K562 (cell line): Measurements from ENCODE around the gene ZNF521. TPM values are rescaled to one million over a fixed set of nuclear protein-coding genes. Genes with fewer than 3 reads are reported as not detected.

ENCODE experiments used
- ATAC-seq: fragments of 200-7000 bp; cut with Tn5 transposase; 3 replicates; pipeline ENCODE4 v1.9.1; 2020; ENCODE audit warnings: moderate library complexity
- BruUV-seq: library from RNA; stranded (reverse); fragments of 400-500 nt; replicated peaks from 2 replicates; lab custom pipeline; 2021; lab: Mats Ljungman, UMichigan
- CTCF ChIA-PET: fragments of 300-600 bp; formaldehyde crosslinking; extraction: SDS; loops from one replicate; lab custom pipeline; 2021; ENCODE audit warnings: low intra/inter-chr PET ratio; lab: Yijun Ruan, JAX
- POLR2A ChIA-PET: fragments of 300-600, 350-650 bp; sonication (Branson Sonifier 250); formaldehyde crosslinking; extraction: SDS; loops from one replicate; lab custom pipeline; 2021; ENCODE audit warnings: antibody characterized with exemption, inconsistent platforms; lab: Yijun Ruan, JAX
- DNase-seq, 4 experiments: peaks; one replicate each; pipeline versions ENCODE4 v3.0.0 to v3.0.0-alpha.2; 2011 to 2018; ENCODE audit warnings: low spot score in 3 of 4, mixed read lengths in 3 of 4; ENCODE audit errors: extremely low read depth in 1 of 4
- FAIRE-seq: peaks from 2 replicates; lab custom pipeline; 2011; peaks lifted over from hg19 to GRCh38; lab: Jason Lieb, UNC
- H2AFZ ChIP-seq: 2 replicates; pipeline ENCODE4 v1.6.0; 2011; ENCODE audit warnings: low read depth, low read length, control low read depth, inconsistent platforms
- H3K27ac ChIP-seq: fragments of 200-600 bp; 3 replicates; pipeline ENCODE4 v1.8.0; 2011; ENCODE audit warnings: low read depth, mild to moderate bottlenecking, control low read depth, inconsistent platforms, low read length, moderate library complexity, mixed read lengths; ENCODE audit errors: extremely low read depth
- H3K27me3 ChIP-seq, 2 experiments: fragments of 300-600 bp in 1 of 2; 2 replicates in 1 of 2; 3 replicates in 1 of 2; pipeline versions ENCODE4 v1.6.0 to v1.8.0; 2011; ENCODE audit warnings: inconsistent platforms in 2 of 2, low read length in 2 of 2, mild to moderate bottlenecking in 1 of 2, mixed read lengths in 1 of 2, moderate library complexity in 1 of 2; ENCODE audit not compliant: control insufficient read depth in 2 of 2, insufficient read depth in 2 of 2
- H3K36me3 ChIP-seq: fragments of 300-600 bp; 3 replicates; pipeline ENCODE4 v1.8.0; 2011; ENCODE audit warnings: mild to moderate bottlenecking, low read length, inconsistent platforms; ENCODE audit not compliant: control insufficient read depth, insufficient read depth
- H3K4me1 ChIP-seq, 2 experiments: fragments of 200-600 bp in 1 of 2; replicated peaks in 1 of 2; 2 replicates in 1 of 2; 3 replicates in 1 of 2; pipeline versions ENCODE4 v1.5.1 to v1.8.0; 2011; ENCODE audit warnings: inconsistent platforms in 2 of 2, low read length in 2 of 2, mild to moderate bottlenecking in 1 of 2, mixed read lengths in 1 of 2, moderate library complexity in 1 of 2; ENCODE audit not compliant: control insufficient read depth in 2 of 2, insufficient read depth in 2 of 2
- H3K4me2 ChIP-seq: 2 replicates; pipeline ENCODE4 v1.6.1; 2011; ENCODE audit warnings: low read length, control low read depth, inconsistent platforms, mixed read lengths; ENCODE audit not compliant: insufficient read depth
- H3K4me3 ChIP-seq: fragments of 200-600 bp; sonication (generic), shearing (Covaris generic); 2 replicates; pipeline ENCODE4 v1.5.1; 2016; ENCODE audit warnings: control low read depth, inconsistent platforms
- H3K79me2 ChIP-seq: fragments of 200-600 bp; 3 replicates; pipeline ENCODE4 v1.8.0; 2011; ENCODE audit warnings: low read length, inconsistent platforms; ENCODE audit not compliant: control insufficient read depth, insufficient read depth
- H3K9ac ChIP-seq, 2 experiments: 2 replicates each; pipeline versions ENCODE4 v1.6.0 to v1.6.1; 2011; ENCODE audit warnings: low read depth in 2 of 2, low read length in 2 of 2, control low read depth in 1 of 2, inconsistent platforms in 1 of 2, mild to moderate bottlenecking in 1 of 2, mixed read lengths in 1 of 2; ENCODE audit not compliant: insufficient read depth in 1 of 2
- H3K9me1 ChIP-seq: one replicate; pipeline ENCODE4 v1.6.0; 2011; ENCODE audit warnings: inconsistent platforms, mild to moderate bottlenecking, low read length, moderate library complexity; ENCODE audit not compliant: control insufficient read depth, insufficient read depth
- H3K9me3 ChIP-seq: replicated peaks from 2 replicates; pipeline ENCODE4 v1.5.1; 2011; ENCODE audit warnings: low read depth, low read length, inconsistent platforms; ENCODE audit not compliant: control insufficient read depth, insufficient read depth
- H4K20me1 ChIP-seq: replicated peaks from 2 replicates; pipeline ENCODE4 v1.6.1; 2011; ENCODE audit warnings: low read length, inconsistent platforms, mixed read lengths; ENCODE audit not compliant: control insufficient read depth, insufficient read depth
- BACH1 ChIP-seq: fragments of 200-800 bp; sonication (Bioruptor generic); IDR thresholded peaks from 2 replicates; pipeline ENCODE4 v1.6.1; 2016; ENCODE audit warnings: missing genetic modification characterization, missing compliant biosample characterization
- BCL6 ChIP-seq: fragments of 250-450 bp; sonication (Bioruptor Pico); IDR thresholded peaks from 2 replicates; pipeline ENCODE4 v1.4.0; 2020
- CHCHD3 ChIP-seq: fragments of 250-450 bp; sonication (Bioruptor Pico); IDR thresholded peaks from 2 replicates; pipeline ENCODE4 v2.1.2; 2022; ENCODE audit warnings: mild to moderate bottlenecking
- GATAD2A ChIP-seq: fragments of 450-650 bp; IDR thresholded peaks from 2 replicates; pipeline ENCODE4 v1.6.1; 2017
- MYNN ChIP-seq, 2 experiments: sonication (generic); formaldehyde crosslinking in 1 of 2; IDR thresholded peaks; 2 replicates each; pipeline versions ENCODE4 v1.5.0 to v1.6.1; 2016 to 2020; ENCODE audit warnings: antibody characterized with exemption in 1 of 2, missing genetic modification reagents in 1 of 2
- PRPF4 ChIP-seq: fragments of 200-400 bp; formaldehyde crosslinking; IDR thresholded peaks from one replicate; pipeline ENCODE4 v1.6.1; 2017; ENCODE audit warnings: low read length, low read depth, mild to moderate bottlenecking; ENCODE audit not compliant: insufficient read depth, poor library complexity, severe bottlenecking
- STAT6 ChIP-seq: sonication (generic); formaldehyde crosslinking; IDR thresholded peaks from 2 replicates; pipeline ENCODE4 v1.8.1; 2023; ENCODE audit warnings: mild to moderate bottlenecking, missing genetic modification reagents
- ZKSCAN3 ChIP-seq: fragments of 250-450 bp; sonication (Bioruptor Pico); IDR thresholded peaks from 2 replicates; pipeline ENCODE4 v1.4.0; 2020
- ZNF197 ChIP-seq: fragments of 200-800 bp; sonication (Bioruptor generic); IDR thresholded peaks from 2 replicates; pipeline ENCODE4 v1.6.1; 2016; ENCODE audit warnings: low read depth, missing genetic modification characterization, missing compliant biosample characterization
- WGBS: fragments of 100-300 bp; shearing (Covaris generic); methylation state at CpG from one replicate; pipeline ENCODE4 v1.1.6; 2016; ENCODE audit warnings: low coverage, mixed read lengths; ENCODE audit not compliant: insufficient coverage; ENCODE audit errors: missing lambda C conversion rate; 5-methylcytosine and 5-hydroxymethylcytosine counted together
- in situ Hi-C: fragments of 300-500 bp; cut with MboI; formaldehyde crosslinking; loops from 4 replicates; pipeline ENCODE4 v1.15.0; 2018; ENCODE audit warnings: inconsistent platforms, mixed read lengths
- intact Hi-C: fragments of 100-400 bp; cut with micrococcal nuclease; formaldehyde crosslinking; loops from 2 replicates; pipeline ENCODE4 v1.14.2; 2022
- polyA plus RNA-seq, 8 experiments: library from polyadenylated mRNA; depleted of rRNA in 4 of 8; stranded (reverse) in 5 of 8; unstranded in 3 of 8; fragments of >200 nt; fragmentation: Nextera tagmentation in 2 of 8; fragmentation: Illumina TruSeq in 1 of 8; extraction: Ambion mirVana in 2 of 8; extraction: Trizol in 1 of 8; gene quantifications; 2 replicates each; pipeline versions ENCODE4 v1.2.1 to v1.2.3, GENCODE V29; 2011 to 2014; ENCODE audit warnings: inconsistent platforms in 1 of 8, missing spikeins in 1 of 8
- total RNA-seq, 7 experiments: library from RNA; depleted of rRNA in 6 of 7; stranded (reverse); fragments of >200 nt in 6 of 7; fragmentation: Illumina TruSeq in 2 of 7; extraction: Trizol in 2 of 7; gene quantifications; 2 replicates each; pipeline versions ENCODE4 v1.2.1 to v1.2.3, GENCODE V29; 2011 to 2021; ENCODE audit warnings: low replicate concordance in 1 of 7
- TF ChIP-seq, protein P1 (sequence below), 2 experiments: fragments of 450-650 bp; IDR thresholded peaks; 2 replicates each; pipeline ENCODE4 v1.6.1; 2016; ENCODE audit warnings: mild to moderate bottlenecking in 2 of 2, borderline replicate concordance in 1 of 2, low read depth in 1 of 2, moderate library complexity in 1 of 2
- TF ChIP-seq, protein P2 (sequence below): sonication (generic); formaldehyde crosslinking; IDR thresholded peaks from 2 replicates; pipeline ENCODE4 v1.8.1; 2022; ENCODE audit warnings: missing genetic modification reagents

ZNF521 gene
- total and polyA plus RNA-seq, 9 of the 15 experiments (the other 6 are each of a cell fraction or from before 2014, with no cell fraction given), result 1.2 to 5.8 (median 1.6) TPM

DNA sequence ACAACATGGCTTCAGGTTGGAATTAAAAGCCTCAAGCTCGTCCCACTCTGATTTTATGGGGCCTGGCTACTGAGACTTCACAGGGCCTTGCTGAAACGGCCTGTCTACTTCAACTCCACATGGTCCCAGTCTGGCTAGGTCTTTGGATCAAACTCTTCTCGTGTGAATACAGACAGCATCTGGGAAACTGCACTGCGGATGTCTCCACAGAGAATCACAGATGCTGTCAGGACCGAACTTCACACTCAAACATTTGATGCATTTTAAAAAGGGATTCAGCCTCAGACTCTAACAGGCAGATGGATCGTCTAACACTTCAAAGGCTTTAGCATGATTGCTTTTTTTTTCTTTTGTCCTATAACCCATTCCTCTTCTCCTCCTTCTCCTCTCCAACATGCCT lies 198.5 kb downstream of the ZNF521 start:
- FAIRE-seq, result no peak
- POLR2A ChIA-PET, result no interaction called here
- in situ Hi-C loops, result no loop called here
- TF ChIP-seq ZNF197 (CRISPR knock-in tag), result no peak
- TF ChIP-seq BACH1, result no peak
- no peak for TF ChIP-seq MYNN (IDR thresholded peaks at IDR 0.05)
- no peak for TF ChIP-seq MYNN (CRISPR knock-in tag; IDR thresholded peaks at IDR 0.05)
- TF ChIP-seq BCL6, result no peak
- no peak for TF ChIP-seq CHCHD3 (CRISPR knock-in tag)
- no peak for TF ChIP-seq STAT6 (CRISPR knock-in tag)
- no peak for TF ChIP-seq GATAD2A
- TF ChIP-seq ZKSCAN3 (CRISPR knock-in tag), result no peak
- TF ChIP-seq, protein P1, sequence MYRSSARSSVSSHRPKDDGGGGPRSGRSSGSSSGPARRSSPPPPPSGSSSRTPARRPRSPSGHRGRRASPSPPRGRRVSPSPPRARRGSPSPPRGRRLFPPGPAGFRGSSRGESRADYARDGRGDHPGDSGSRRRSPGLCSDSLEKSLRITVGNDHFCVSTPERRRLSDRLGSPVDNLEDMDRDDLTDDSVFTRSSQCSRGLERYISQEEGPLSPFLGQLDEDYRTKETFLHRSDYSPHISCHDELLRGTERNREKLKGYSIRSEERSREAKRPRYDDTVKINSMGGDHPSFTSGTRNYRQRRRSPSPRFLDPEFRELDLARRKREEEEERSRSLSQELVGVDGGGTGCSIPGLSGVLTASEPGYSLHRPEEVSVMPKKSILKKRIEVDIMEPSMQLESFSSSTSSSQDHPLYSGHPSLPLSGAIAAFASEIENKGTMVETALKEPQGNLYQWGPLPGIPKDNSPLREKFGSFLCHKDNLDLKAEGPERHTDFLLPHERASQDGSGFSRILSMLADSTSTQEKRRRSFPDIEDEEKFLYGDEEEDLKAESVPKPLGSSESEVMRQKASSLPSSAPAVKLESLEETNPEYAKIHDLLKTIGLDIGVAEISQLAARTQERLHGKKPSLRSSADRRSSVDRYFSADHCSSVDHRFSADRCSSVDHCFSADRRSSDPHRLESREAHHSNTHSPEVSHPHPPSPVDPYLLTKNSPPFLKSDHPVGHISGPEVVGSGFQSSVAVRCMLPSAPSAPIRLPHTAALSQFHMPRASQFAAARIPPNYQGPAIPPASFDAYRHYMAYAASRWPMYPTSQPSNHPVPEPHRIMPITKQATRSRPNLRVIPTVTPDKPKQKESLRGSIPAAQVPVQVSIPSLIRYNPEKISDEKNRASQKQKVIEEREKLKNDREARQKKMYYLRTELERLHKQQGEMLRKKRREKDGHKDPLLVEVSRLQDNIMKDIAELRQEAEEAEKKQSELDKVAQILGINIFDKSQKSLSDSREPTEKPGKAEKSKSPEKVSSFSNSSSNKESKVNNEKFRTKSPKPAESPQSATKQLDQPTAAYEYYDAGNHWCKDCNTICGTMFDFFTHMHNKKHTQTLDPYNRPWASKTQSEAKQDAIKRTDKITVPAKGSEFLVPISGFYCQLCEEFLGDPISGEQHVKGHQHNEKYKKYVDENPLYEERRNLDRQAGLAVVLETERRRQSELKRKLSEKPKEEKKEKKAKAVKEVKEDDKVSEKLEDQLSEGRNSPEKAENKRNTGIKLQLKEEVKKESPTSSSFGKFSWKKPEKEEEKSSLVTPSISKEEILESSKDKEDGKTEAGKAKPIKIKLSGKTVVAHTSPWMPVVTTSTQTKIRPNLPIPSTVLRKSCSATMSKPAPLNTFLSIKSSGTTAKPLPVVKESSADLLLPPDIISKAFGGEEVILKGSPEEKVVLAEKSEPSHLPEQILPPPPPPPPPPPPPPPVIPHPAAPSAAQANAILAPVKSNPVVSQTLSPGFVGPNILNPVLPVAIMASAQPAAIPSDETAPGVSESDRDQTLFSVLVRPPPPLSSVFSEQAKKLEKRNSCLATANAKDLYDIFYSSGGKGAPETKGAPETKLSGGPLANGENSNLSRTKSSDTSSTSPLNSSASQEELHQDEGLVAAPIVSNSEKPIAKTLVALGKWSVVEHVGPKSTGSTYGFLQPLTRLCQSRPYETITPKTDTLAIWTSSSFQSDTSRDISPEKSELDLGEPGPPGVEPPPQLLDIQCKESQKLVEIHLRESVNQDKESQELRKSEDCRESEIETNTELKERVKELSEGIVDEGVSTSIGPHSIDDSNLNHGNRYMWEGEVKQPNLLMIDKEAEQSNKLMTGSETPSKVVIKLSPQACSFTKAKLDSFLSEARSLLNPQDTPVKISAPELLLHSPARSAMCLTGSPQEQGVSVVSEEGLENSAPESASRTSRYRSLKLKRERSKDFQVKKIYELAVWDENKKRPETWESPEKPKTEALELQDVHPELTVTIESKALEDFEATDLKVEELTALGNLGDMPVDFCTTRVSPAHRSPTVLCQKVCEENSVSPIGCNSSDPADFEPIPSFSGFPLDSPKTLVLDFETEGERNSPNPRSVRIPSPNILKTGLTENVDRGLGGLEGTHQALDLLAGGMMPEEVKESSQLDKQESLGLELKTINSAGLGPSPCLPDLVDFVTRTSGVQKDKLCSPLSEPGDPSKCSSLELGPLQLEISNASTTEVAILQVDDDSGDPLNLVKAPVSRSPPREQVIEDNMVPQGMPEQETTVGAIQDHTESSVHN (IDR thresholded peaks at IDR 0.05; ENCODE audit: borderline replicate concordance in 1 of 2, low read depth in 1 of 2), result no peak
- TF ChIP-seq, protein P2, sequence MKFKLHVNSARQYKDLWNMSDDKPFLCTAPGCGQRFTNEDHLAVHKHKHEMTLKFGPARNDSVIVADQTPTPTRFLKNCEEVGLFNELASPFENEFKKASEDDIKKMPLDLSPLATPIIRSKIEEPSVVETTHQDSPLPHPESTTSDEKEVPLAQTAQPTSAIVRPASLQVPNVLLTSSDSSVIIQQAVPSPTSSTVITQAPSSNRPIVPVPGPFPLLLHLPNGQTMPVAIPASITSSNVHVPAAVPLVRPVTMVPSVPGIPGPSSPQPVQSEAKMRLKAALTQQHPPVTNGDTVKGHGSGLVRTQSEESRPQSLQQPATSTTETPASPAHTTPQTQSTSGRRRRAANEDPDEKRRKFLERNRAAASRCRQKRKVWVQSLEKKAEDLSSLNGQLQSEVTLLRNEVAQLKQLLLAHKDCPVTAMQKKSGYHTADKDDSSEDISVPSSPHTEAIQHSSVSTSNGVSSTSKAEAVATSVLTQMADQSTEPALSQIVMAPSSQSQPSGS, result no peak
- no peak for TF ChIP-seq PRPF4

More for the DNA sequence above, 198.5 kb downstream of the ZNF521 start:
- no peaks in the 10 kb centered on the region for H3K9me3 ChIP-seq
- CTCF ChIA-PET, result no interaction called here
- no peak overlapping the region for H3K4me3 ChIP-seq
- ATAC-seq (no peak), DNase-seq (no peak)
- no peak overlapping the region for H3K27ac ChIP-seq
- no peaks in the 10 kb centered on the region for H3K36me3 ChIP-seq
- intact Hi-C loops, result no loop called here
- H3K4me1 ChIP-seq, result no peaks in the 10 kb centered on the region
- 5% methylated on average over 6 of the region's 6 CpGs for WGBS
- no TSS peak for BruUV-seq
- H3K27me3 ChIP-seq, result no peaks in the 10 kb centered on the region
- H3K4me2 ChIP-seq, result no peak overlapping the region
- H3K9me1 ChIP-seq, result no peaks in the 10 kb centered on the region
- H2AFZ ChIP-seq, result no peak overlapping the region
- H4K20me1 ChIP-seq, result no peaks in the 10 kb centered on the region
- no peak overlapping the region for H3K9ac ChIP-seq
- H3K79me2 ChIP-seq, result no peaks in the 10 kb centered on the region
